Activated CD8-positive, alpha-beta memory T cell treated with anti-CD3 and anti-CD28 coated beads, Interleukin-2, amount 50 U/mL, for 24 hours (primary cell): ENCODE data around the gene WLS.
"Not testable (repeated sequence)": the region's sequence is repeated elsewhere in the genome, so short reads cannot be mapped to it uniquely, and the experiment has no call there.

Experiments
- DNase-seq: peaks from one replicate; pipeline ENCODE4 v3.0.0-alpha.2; 2020; ENCODE audit errors: extremely low read depth

WLS gene

DNA sequence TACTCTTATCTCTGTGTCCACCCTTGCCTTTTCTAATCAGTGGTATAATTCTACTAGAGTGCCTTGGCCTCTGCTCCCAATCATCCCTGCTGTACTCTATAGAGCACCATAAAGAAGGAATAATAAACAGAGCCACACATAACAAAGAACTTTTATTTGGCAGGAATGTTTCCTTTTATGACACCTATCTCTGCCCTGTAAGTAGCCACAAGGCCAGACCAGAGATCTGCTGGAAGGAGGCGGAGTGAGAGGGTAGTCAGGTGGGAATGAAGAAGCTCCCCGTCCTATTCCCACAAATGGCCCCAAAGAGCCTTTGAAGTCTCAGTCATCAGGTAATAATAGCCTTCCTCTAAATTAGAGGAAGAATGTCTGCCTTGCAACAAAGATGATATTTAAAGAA is 32.7 kb downstream of the WLS start:
- no peak for DNase-seq

DNA sequence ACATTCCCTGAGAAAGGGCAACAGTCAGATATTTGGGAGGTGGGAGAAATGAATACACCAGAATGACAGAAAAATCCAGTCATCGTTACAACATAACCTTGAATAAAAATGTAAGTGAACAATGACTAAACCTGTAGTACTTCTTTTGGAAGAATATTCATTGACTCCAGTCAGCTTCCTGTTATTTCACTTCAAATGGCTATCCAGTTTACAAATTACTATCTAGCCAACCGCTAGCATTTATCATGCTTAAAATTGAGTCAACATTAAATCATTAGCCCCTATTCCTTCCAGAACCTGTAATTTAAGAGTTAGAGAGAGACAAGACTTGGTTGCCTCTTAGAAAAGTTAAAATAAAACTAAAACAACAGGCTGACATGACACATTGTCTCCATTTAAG is 33.6 kb downstream of the WLS start:
- no peak for DNase-seq

GRCh38 chr1:68197891-68198290 is 34.4 kb downstream of the WLS start:
- DNase-seq, result no peak

- no peak for DNase-seq
Measured at GRCh38 chr1:68197461-68197860, 34.9 kb downstream of the WLS start.

- no peak for DNase-seq
Measured at GRCh38 chr1:68196676-68197075, 35.6 kb downstream of the WLS start.

- no peak for DNase-seq
Measured at GRCh38 chr1:68191717-68192116, 40.6 kb downstream of the WLS start.

DNA sequence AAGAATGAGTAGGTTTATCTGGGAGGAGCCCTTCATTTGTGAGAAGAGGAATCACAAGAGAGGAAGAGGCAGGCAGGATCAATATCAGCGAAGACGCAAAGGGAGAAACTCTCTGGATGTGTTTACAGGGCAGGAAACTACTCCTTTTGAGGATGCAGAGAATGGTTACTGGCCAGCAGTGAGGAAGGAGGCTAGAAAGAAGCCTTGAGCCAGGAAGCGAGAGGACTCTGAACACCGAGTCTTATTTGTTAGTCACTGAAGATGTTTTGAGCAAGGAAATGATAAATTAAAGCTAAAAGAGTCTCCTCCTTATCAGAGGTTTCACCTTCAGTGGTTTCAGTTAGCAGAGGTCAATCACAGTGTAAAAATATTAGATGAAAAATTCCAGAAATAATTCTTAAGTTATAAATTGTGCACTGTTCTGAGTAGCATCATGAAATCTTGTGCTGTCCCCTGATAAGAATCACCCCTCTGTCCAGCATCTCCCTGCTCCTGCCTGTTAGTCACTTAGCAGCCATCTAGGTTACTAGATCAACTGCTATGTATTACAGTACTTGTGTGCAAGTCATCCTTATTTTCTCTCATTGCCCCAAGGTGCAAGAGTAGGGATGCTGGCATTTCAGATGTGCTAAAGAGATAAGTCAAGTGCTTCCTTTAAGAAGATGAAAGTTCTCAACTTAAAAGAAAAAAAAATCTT is 43.5 kb downstream of the WLS start:
- no peak for DNase-seq

DNA sequence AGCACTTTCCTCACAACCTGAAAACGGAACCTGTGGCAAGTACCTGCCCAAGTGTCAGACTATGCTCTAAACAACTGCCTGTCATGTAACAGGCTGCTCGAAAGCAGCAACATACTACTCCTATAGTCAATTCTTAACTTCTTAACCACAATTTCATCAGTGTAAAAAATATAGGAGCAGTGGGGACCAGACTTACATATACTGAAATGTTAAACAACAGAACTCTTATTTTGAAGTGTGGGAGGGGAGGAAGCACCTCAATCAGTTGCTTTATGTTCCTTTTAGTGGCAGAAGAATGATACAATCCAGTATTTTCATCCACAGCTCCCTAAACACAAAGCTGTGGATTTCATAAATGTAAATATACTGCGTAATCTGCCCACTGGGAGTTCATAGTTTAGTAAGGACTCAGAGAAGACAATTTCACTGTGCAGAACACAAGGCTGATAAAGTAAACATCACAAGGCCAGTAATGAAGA is 44.2 kb downstream of the WLS start:
- no peak for DNase-seq

DNA sequence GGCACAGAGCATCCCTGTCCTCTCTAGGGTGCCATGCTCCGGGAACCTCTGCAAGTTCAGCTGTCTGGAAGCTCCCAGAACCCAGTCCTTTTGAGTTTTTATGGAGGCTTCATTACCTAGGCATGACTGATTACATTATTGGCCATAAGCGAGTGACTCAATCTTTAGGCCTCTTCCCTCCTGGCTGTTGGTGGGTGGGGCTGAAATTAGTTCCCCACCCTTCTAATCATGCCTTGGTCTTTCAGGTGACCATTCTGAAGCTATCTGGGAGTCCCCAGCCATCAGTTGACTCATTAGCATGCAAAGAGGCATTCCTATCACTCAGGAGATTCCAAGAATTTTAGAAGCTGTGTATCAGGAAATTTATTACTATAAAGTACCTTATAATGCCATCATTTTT is 46.6 kb downstream of the WLS start:
- DNase-seq, result no peak

GRCh38 chr1:68183895-68184294 is 48.4 kb downstream of the WLS start:
- DNase-seq, result no peak

DNA sequence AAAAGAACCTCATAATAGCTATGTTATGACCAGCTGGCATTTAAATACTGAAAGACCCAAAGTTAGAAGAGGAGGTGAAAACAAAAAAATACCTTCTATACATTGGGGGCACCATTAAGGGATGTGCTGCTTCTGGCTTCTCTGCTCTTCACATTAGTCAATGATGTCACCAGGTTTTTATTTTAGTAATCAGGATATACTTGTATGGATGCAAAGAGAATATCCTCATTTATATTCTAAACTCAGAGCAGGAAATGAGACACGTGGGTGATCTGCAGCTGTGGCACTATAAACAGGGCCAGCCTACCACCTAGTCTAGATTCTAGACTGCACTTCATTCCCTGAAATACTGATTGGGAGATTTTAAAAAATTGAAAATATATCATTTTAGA is 51.2 kb downstream of the WLS start:
- DNase-seq, result no peak

DNA sequence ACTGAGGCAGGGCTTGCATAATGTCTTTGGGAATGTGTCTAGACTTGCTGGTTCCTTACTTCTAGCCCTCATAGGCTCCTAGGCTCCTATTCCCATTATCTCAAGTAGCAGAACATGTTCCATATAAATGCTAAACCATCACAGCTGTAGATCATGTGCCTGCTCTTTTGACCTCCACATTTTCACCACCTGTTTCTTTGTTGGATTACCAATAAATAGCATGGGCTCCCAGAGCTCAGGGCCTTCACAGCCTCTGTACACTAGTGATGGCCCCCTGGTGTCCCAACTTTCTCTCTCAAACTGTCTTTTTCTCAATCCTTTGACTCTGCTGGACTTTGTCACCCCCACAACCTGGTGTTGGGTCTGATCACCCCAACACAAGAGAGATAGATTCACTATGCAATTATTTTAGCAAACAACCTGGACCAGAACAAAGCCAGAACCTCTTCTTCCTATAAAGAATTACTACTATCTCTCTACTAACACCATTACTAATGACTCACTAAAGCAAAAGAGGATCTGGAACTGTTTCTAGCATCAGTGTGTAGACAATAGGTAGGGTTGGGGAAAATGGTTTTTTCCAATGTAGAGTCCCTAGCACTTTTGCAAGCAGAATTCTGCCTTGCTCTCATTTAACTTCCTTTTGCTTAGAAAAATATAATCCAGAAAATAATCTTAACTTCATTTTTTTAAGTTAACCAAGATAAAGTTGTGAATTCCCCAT is 51.7 kb downstream of the WLS start:
- DNase-seq, result no peak

DNA sequence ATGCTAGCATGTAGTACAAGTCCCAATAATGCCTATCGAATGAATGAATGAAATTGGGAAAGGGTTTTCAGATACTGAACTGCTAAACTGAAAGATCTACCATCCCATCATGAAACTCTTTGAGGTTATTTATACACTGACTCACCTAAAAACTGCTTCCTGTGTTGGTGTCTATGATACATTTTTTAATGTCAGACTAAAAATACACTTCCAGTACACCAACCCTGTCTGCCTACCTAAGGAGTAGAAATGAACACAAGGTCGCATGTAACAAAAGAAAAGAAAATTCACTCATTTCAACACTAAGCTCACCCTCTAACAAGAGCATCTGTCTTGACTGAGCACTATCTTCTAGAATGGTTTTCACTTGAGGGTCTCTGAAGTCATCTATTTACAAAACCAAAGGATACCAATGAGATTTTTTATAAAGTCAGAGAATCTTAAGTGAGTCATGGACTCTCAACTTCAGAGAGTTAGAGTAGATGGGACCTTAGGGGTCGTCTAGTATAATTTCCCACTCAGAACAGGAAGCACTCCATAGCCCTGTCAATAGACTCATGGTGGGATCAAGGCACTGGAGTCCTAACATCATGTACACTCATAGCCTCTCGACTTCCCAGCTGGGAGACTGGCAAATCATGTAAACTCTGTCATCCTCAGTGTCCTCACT is 53.4 kb downstream of the WLS start:
- DNase-seq, result no peak

GRCh38 chr1:68175621-68176398 is 56.5 kb downstream of the WLS start:
- DNase-seq, result no peak

GRCh38 chr1:68174738-68175113 is 57.6 kb downstream of the WLS start:
- no peak for DNase-seq

GRCh38 chr1:68173936-68174737 is 58.2 kb downstream of the WLS start:
- no peak for DNase-seq

DNA sequence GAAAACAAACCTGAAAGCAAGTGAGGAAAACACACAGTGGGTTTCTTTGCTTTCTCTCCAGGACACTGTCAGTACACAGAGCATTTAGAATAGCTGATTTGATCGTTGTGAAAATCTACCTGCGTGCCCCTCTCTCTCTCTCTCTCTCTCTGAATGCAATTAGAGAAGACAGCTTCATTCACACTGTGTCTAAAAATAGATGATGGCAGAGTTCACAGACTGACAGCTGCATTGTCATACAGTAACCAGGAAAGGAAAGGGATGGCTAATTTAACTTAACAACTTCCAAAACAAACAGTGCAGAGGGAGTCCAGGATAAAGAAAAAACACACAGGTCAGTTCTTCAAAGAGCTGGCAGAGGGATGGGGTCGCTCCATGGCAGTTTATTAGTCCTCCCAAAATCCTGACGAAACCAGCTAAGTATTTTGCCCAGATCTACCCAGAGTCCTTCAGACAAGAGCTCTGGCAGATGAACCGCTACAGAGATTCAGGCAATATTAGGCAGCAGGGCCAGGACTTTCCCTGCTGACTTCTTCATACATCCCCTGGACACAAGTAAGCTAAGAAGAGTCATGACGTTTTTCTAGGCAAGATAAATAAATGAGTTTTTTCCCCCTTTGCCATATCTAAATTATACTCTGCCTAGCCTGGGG is 58.9 kb downstream of the WLS start:
- DNase-seq, result no peak

- DNase-seq, result not testable (repeated sequence)
Measured at GRCh38 chr1:68171795-68172194, 60.5 kb downstream of the WLS start.

GRCh38 chr1:68168545-68169171 is 63.7 kb downstream of the WLS start:
- DNase-seq, result no peak

DNA sequence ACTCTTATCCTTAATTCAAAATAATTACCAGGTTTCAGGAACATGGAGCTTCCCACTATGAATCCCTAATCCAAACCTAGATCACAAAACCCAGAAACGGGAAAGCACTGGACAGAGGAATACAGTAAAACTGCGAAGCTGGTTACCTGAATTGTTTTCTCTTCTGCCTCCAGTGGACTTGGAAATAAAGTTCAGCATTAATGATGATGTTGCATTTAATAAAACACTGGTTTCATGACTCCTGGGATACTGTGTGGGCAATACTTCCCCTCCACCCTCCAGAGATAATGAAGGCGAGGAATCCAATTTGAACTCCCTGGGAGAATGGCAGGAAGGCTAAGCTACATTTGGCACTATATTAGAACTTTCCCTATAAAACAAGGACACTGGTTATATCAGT is 65.1 kb downstream of the WLS start:
- DNase-seq, result no peak
